ENCODE data around the gene TENM4.

Gene TENM4

DNA sequence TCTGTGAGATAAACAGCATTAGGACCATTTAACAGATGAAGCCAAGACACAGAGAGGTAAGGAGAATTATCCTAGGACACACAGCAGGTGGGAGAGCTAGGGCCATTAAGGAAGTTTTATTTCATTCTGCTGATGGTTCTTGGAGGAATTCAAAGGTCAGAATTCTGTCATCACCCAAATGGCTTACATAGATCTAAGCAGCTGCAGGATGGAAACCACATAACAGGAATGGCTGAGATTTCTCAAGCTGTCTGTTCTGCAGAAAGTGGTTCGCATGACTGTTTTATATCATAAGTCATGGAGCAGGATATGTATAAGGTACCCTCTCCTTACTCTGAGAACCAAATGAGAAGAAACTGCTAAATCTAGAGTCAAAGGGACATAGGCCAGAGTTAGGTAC, 702.9 kb downstream of the TENM4 start:
- TF ChIP-seq TAF1 (IDR thresholded peaks at IDR 0.05; ENCODE audit: borderline replicate concordance, insufficient read depth, low read length) (no peak), FOXP2 (optimal IDR thresholded peaks at IDR 0.05; ENCODE audit: borderline replicate concordance, extremely low read depth, extremely low read length, insufficient read depth) (no peak), SIN3A (IDR thresholded peaks at IDR 0.05; ENCODE audit: borderline replicate concordance, insufficient read depth, low read length) (no peak), REST (IDR thresholded peaks at IDR 0.05; ENCODE audit: insufficient read depth in 1 of 2, low read depth in 2 of 2, low read length in 2 of 2) (no peak), POLR2AphosphoS5 (IDR thresholded peaks at IDR 0.05; ENCODE audit: low read depth, low read length) (no peak)

DNA sequence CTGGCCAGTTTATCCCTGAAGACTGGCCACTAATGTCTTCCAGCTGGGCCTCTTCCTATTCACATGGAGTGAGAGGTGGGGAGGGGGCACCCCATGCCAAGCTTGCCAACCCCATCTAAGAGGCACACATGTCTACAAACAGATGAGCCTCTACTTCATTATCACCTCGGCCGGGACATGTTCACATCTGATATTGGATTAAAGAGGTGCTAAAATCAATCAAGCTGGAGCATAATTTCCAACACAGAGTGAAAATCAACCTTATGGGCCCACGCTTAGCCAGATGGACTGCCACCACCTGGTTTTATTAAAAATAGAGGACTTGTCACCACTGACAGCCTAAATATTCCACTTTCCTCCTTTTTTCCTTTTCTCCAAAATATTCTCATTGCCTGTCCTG, 703.5 kb downstream of the TENM4 start:
- no peak for TF ChIP-seq POLR2AphosphoS5 (IDR thresholded peaks at IDR 0.05; ENCODE audit: low read depth, low read length)
- no peak for TF ChIP-seq REST (IDR thresholded peaks at IDR 0.05; ENCODE audit: insufficient read depth in 1 of 2, low read depth in 2 of 2, low read length in 2 of 2)
- no peak for TF ChIP-seq FOXP2 (optimal IDR thresholded peaks at IDR 0.05; ENCODE audit: borderline replicate concordance, extremely low read depth, extremely low read length, insufficient read depth)
- TF ChIP-seq SIN3A (IDR thresholded peaks at IDR 0.05; ENCODE audit: borderline replicate concordance, insufficient read depth, low read length) = no peak
- TF ChIP-seq TAF1 (IDR thresholded peaks at IDR 0.05; ENCODE audit: borderline replicate concordance, insufficient read depth, low read length) = no peak

DNA sequence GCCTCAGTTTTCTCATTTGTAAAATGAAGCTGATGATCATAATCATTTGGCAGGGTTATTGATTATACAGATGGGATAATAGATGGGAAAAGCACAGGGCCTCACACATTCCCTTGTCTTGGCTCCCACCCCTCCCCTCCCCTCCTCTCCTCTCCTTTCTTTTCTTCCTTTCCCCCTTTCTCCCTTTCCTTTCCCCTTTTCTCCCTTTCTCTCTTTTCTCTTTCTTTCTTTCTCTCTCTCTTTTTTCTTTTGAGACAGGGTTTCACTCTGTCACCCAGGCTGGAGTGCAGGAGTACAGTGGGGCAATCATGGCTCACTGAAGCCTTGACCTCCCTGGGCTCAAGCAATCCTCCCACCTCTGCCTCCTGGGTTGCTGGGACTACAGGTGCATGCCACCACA, 705.1 kb downstream of the TENM4 start:
- TF ChIP-seq POLR2AphosphoS5 (IDR thresholded peaks at IDR 0.05; ENCODE audit: low read depth, low read length) (no peak), SIN3A (IDR thresholded peaks at IDR 0.05; ENCODE audit: borderline replicate concordance, insufficient read depth, low read length) (no peak), TAF1 (IDR thresholded peaks at IDR 0.05; ENCODE audit: borderline replicate concordance, insufficient read depth, low read length) (no peak), FOXP2 (optimal IDR thresholded peaks at IDR 0.05; ENCODE audit: borderline replicate concordance, extremely low read depth, extremely low read length, insufficient read depth) (no peak), REST (IDR thresholded peaks at IDR 0.05; ENCODE audit: insufficient read depth in 1 of 2, low read depth in 2 of 2, low read length in 2 of 2) (no peak)

DNA sequence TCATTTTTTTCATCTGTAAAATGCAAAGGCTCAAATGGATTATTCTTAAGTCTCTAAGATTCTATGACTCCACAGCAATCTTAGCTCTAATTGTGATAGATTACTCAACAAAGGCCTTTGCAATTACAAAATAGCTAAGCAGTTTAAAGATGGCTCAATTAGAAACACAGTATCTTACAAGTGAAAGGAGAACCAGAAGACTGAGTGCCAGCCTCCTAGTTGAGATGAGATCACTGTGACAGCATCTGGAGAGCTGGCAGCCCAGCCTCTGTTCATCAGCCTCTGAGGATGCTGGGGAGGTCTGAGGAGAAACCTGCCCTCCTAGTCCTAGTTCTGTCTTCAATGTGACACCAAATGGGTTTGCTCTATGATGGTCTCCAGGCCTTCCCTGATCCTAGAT, 707.8 kb downstream of the TENM4 start:
- TF ChIP-seq FOXP2 (optimal IDR thresholded peaks at IDR 0.05; ENCODE audit: borderline replicate concordance, extremely low read depth, extremely low read length, insufficient read depth) = no peak
- TF ChIP-seq REST (IDR thresholded peaks at IDR 0.05; ENCODE audit: insufficient read depth in 1 of 2, low read depth in 2 of 2, low read length in 2 of 2) = no peak
- no peak for TF ChIP-seq POLR2AphosphoS5 (IDR thresholded peaks at IDR 0.05; ENCODE audit: low read depth, low read length)

GRCh38 chr11:78732246-78732645, 708.6 kb downstream of the TENM4 start:
- no peak for TF ChIP-seq TAF1 (IDR thresholded peaks at IDR 0.05; ENCODE audit: borderline replicate concordance, insufficient read depth, low read length)
- TF ChIP-seq SIN3A (IDR thresholded peaks at IDR 0.05; ENCODE audit: borderline replicate concordance, insufficient read depth, low read length) = no peak
- no peak for TF ChIP-seq POLR2AphosphoS5 (IDR thresholded peaks at IDR 0.05; ENCODE audit: low read depth, low read length)
- no peak for TF ChIP-seq REST (IDR thresholded peaks at IDR 0.05; ENCODE audit: insufficient read depth in 1 of 2, low read depth in 2 of 2, low read length in 2 of 2)
- no peak for TF ChIP-seq FOXP2 (optimal IDR thresholded peaks at IDR 0.05; ENCODE audit: borderline replicate concordance, extremely low read depth, extremely low read length, insufficient read depth)
